Measurements from ENCODE around the gene MOG. TPM values are rescaled to one million over a fixed set of nuclear protein-coding genes. Genes with fewer than 3 reads are reported as not detected.
"Not testable (repeated sequence)": the region's sequence is repeated elsewhere in the genome, so short reads cannot be mapped to it uniquely, and the experiment has no call there.

MOG gene
- total and polyA plus RNA-seq, 12 donors = not detected

DNA sequence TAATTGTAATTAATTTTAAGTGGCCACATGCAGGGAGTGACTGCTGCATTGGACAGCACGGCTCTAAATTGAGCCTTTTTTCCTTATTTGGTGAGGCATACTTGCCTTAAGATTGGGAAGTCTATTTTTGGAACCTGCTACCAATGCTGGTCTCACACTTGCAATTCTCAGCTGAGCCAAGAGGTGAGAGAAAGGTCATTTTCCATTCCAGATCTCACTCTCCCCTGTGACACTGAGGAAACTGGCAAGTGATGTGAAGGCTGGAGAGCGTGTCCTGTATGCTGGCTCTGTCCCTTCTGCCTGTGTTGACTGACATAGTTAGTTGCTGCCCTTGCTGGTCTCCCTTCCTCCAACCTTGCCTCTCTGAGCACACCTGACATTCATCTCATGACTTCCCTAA, 735 bp upstream of the MOG start:
- Histone ChIP-seq H3K36me3 (replicated peaks in 1 of 2) (no peaks in the 10 kb centered on the region), H3K9me3 (replicated peaks in 1 of 3) (no peaks in the 10 kb centered on the region), H3K4me1 (replicated peaks in 1 of 2) (peaks cover 0 to 9% of the 10 kb centered on the region in 2 donors), H3K27ac (no peak overlapping the region), H3K27me3 (peaks cover 4% of the 10 kb centered on the region), H3K4me3 (no peak overlapping the region)
- DNase-seq = no peak
- WGBS, 4 donors = 43 to 59% (median 50%) methylated on average over 2 of the region's 2 CpGs
- TF ChIP-seq, protein P1, sequence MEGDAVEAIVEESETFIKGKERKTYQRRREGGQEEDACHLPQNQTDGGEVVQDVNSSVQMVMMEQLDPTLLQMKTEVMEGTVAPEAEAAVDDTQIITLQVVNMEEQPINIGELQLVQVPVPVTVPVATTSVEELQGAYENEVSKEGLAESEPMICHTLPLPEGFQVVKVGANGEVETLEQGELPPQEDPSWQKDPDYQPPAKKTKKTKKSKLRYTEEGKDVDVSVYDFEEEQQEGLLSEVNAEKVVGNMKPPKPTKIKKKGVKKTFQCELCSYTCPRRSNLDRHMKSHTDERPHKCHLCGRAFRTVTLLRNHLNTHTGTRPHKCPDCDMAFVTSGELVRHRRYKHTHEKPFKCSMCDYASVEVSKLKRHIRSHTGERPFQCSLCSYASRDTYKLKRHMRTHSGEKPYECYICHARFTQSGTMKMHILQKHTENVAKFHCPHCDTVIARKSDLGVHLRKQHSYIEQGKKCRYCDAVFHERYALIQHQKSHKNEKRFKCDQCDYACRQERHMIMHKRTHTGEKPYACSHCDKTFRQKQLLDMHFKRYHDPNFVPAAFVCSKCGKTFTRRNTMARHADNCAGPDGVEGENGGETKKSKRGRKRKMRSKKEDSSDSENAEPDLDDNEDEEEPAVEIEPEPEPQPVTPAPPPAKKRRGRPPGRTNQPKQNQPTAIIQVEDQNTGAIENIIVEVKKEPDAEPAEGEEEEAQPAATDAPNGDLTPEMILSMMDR (IDR thresholded peaks at IDR 0.05) = no peak
- TF ChIP-seq POLR2A (IDR thresholded peaks at IDR 0.05) = no peak
- intact Hi-C loops (cut with DNase I) = no loop called here

DNA sequence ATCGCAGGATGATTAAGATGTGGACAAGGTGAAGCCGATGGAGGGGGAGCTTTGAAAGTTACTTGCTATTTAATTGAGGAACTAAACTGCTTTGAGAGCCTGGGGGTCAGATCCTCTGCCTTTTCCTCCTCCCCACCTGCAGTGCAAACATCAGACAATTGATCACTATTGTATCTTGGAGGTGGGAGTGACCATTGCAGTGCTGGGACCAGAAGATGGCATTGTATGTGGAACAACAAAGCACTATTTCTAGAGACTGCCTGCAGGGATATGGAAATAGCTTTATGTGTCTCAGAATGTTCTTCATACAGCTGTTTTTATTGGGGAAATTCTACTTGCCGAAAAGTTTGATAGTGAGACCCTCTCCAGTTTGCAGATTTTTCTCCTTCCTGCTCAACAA, 4.2 kb downstream of the MOG start:
- no peak for DNase-seq
- Histone ChIP-seq H3K4me1 (replicated peaks in 1 of 2) (no peaks in the 10 kb centered on the region), H3K27ac (no peak overlapping the region), H3K4me3 (no peak overlapping the region), H3K36me3 (replicated peaks in 1 of 2) (no peaks in the 10 kb centered on the region), H3K27me3 (peaks cover 21% of the 10 kb centered on the region), H3K9me3 (replicated peaks in 1 of 3) (no peaks in the 10 kb centered on the region)
- 67 to 81% (median 73%) methylated on average over 3 of the region's 3 CpGs for WGBS, 4 donors
- TF ChIP-seq, protein P1 (IDR thresholded peaks at IDR 0.05) = no peak
- TF ChIP-seq POLR2A (IDR thresholded peaks at IDR 0.05) = no peak
- intact Hi-C loops (cut with DNase I) = no loop called here

DNA sequence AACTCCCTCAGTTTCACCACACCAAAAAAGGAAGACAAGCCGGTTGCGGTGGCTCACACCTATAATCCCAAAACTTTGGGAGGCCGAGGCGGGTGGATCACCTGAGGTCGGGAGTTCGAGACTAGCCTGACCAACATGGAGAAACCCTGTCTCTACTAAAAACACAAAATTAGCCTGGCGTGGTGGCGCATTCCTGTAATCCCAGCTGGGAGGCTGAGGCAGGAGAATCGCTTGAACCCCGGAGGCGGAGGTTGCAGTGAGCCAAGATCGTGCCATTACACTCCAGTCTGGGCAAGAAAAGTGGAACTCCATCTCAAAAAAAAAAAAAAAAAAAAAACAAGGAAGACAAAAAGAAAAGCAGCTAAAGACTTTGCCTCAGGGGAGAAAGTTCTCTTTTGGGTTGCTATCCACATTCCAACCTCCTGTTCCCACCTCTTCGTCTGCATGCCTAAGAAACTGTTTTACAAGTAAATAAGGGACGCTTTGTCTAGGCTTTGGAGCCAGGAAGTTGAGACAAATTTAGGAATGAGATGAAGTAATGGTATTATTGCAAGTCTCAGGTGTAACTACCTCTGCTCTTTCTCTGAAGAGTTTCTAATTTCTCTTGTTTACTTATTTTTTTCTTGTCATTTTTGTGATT, 4.7 kb downstream of the MOG start:
- H3K4me1 ChIP-seq (replicated peaks in 1 of 2); H3K4me3 ChIP-seq; H3K9me3 ChIP-seq (replicated peaks in 1 of 3); H3K27ac ChIP-seq; intact Hi-C loops (cut with DNase I); DNase-seq; H3K36me3 ChIP-seq (replicated peaks in 1 of 2): not testable (repeated sequence)
- WGBS, 4 donors = 37 to 49% (median 43%) methylated on average over 14 of the region's 14 CpGs
- H3K27me3 ChIP-seq = peaks cover 21% of the 10 kb centered on the region

DNA sequence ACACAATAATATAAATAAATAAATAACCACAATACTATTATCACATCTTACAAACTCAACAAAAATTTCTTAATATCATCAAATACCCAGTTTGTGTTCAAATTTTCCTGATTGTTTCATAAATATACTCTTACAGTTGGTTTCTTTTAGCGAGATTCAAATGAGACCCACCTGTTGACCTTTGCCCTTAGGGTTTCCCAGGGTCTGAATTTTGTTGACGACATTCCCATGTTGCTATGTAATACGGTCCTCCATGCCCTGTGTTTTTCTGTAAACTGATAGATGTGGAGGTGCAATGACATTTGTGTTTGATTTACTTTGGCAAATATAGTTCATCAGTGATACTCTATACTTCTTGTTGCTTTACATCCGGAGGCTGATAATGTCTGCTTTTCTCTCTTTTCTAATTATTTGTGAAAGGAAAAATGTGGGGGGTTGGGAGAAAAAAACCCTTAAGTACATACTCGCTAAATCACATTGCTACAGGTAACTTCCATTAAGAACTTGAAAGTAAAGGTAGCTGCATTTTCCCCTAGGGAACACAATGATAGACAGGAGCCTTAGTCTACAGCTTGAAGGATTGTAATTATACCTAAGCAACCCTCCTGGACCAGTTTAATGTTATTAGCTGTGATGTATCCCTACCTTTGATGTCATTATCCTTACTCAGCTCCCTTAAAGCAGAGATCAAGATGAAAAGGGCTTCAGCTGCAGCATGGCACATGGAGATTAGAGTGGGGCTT, 6.6 kb downstream of the MOG start:
- WGBS, 4 donors = 55 to 64% (median 59%) methylated on average over 5 of the region's 5 CpGs
- no peak overlapping the region for H3K4me3 ChIP-seq
- DNase-seq = no peak
- H3K27me3 ChIP-seq = peaks cover 21% of the 10 kb centered on the region
- no peaks in the 10 kb centered on the region for H3K36me3 ChIP-seq (replicated peaks in 1 of 2)
- no peak for TF ChIP-seq POLR2A (IDR thresholded peaks at IDR 0.05)
- TF ChIP-seq, protein P1 (IDR thresholded peaks at IDR 0.05) = no peak
- no peak overlapping the region for H3K27ac ChIP-seq
- intact Hi-C loops (cut with DNase I) = no loop called here
- no peaks in the 10 kb centered on the region for H3K4me1 ChIP-seq (replicated peaks in 1 of 2)
- no peaks in the 10 kb centered on the region for H3K9me3 ChIP-seq (replicated peaks in 1 of 3)
